HG03439 (cell line): ENCODE measurements around the gene ECHDC3.

ENCODE experiments used
- ATAC-seq: cut with Tn5 transposase; IDR thresholded peaks from one replicate; pipeline ENCODE4 v1.9.1; 2021; ENCODE audit warnings: mild to moderate bottlenecking, moderate library complexity; ENCODE audit not compliant: unreplicated experiment

Gene ECHDC3

GRCh38 chr10:11808808-11809207 is 66.6 kb downstream of the ECHDC3 start:
- no peak for ATAC-seq

- ATAC-seq: no peak
Observed at GRCh38 chr10:11810313-11810766, 68.2 kb downstream of the ECHDC3 start.

- no peak for ATAC-seq
Observed at GRCh38 chr10:11810973-11811372, 68.8 kb downstream of the ECHDC3 start.

- no peak for ATAC-seq
Observed at GRCh38 chr10:11813177-11813576, 71.0 kb downstream of the ECHDC3 start.
